ENCODE results near the gene OSBPL5.

- TF ChIP-seq CTCF (IDR thresholded peaks at IDR 0.05 in 4 of 5, conservative IDR thresholded peaks at IDR 0.05 in 1 of 5) (no peak), POLR2A (IDR thresholded peaks at IDR 0.05) (no peak)
Measured at GRCh38 chr11:3131330-3131941, 33.7 kb downstream of the OSBPL5 start.

All from gastrocnemius medialis (tissue), 4 donors.